ENCODE data around the gene TRPV6. TPM values are rescaled to one million over a fixed set of nuclear protein-coding genes. Genes with fewer than 3 reads are reported as not detected.

The TRPV6 gene
- total and polyA plus RNA-seq, 2 experiments from 2014 or later: 3.5 to 3.7 TPM

DNA sequence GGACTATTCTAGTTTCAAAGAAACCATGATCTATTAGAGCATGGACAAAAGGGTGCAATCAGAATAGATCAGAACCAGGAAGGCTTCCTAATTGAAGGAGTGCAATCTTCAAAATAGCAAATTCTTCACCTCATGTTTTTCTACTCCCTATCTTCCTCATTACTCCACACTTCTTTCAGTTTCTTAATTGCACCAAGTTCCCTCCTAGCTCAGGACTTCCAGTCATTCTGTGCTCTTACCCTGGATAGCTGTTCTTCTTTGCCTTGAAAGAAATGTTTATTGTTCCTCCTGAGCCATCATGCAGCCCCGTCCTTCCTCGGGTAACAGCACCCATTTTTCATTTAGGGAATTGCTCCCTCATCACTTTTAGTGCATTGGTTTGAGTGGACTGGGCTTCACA is 24.9 kb upstream of the TRPV6 start:
- no peak for DNase-seq (ENCODE audit: low spot score)
- no peak overlapping the region for H3K4me3 ChIP-seq
- no peaks in the 10 kb centered on the region for H3K9me2 ChIP-seq (replicated peaks; ENCODE audit: insufficient read depth)
- no peaks in the 10 kb centered on the region for H3K27me3 ChIP-seq
- H3K79me2 ChIP-seq: no peaks in the 10 kb centered on the region
- peaks cover 14% of the 10 kb centered on the region for H3K4me1 ChIP-seq (ENCODE audit: insufficient read depth)
- H3K36me3 ChIP-seq (replicated peaks; ENCODE audit: insufficient read depth, low read depth): no peaks in the 10 kb centered on the region
- no peaks in the 10 kb centered on the region for H3K9me3 ChIP-seq (ENCODE audit: low read depth)
- H2AFZ ChIP-seq: no peak overlapping the region
- 71% methylated on average over 2 of the region's 2 CpGs for WGBS (ENCODE audit: low lambda C conversion rate, missing lambda C conversion rate)
- TF ChIP-seq, protein P1, sequence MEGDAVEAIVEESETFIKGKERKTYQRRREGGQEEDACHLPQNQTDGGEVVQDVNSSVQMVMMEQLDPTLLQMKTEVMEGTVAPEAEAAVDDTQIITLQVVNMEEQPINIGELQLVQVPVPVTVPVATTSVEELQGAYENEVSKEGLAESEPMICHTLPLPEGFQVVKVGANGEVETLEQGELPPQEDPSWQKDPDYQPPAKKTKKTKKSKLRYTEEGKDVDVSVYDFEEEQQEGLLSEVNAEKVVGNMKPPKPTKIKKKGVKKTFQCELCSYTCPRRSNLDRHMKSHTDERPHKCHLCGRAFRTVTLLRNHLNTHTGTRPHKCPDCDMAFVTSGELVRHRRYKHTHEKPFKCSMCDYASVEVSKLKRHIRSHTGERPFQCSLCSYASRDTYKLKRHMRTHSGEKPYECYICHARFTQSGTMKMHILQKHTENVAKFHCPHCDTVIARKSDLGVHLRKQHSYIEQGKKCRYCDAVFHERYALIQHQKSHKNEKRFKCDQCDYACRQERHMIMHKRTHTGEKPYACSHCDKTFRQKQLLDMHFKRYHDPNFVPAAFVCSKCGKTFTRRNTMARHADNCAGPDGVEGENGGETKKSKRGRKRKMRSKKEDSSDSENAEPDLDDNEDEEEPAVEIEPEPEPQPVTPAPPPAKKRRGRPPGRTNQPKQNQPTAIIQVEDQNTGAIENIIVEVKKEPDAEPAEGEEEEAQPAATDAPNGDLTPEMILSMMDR (IDR thresholded peaks at IDR 0.05; ENCODE audit: poor library complexity): no peak
- TF ChIP-seq EZH2 (IDR thresholded peaks at IDR 0.05; ENCODE audit: borderline replicate concordance) (no peak), EZH2phosphoT487 (IDR thresholded peaks at IDR 0.05; ENCODE audit: low read depth, severe bottlenecking, unreplicated experiment) (no peak)
- no peak overlapping the region for H3K4me2 ChIP-seq
- H4K20me1 ChIP-seq (ENCODE audit: insufficient read depth, poor library complexity, severe bottlenecking): no peaks in the 10 kb centered on the region
- peak overlapping the region; percentile 74 for H3K27ac ChIP-seq

- Histone ChIP-seq H3K4me1 (ENCODE audit: insufficient read depth) (peaks cover 14% of the 10 kb centered on the region), H3K4me3 (no peak overlapping the region), H3K27me3 (no peaks in the 10 kb centered on the region), H3K9me3 (ENCODE audit: low read depth) (peaks cover 3% of the 10 kb centered on the region), H4K20me1 (ENCODE audit: insufficient read depth, poor library complexity, severe bottlenecking) (no peaks in the 10 kb centered on the region), H3K27ac (peak overlapping the region; percentile 84), H3K4me2 (no peak overlapping the region), H3K36me3 (replicated peaks; ENCODE audit: insufficient read depth, low read depth) (no peaks in the 10 kb centered on the region), H3K9me2 (replicated peaks; ENCODE audit: insufficient read depth) (no peaks in the 10 kb centered on the region), H2AFZ (no peak overlapping the region), H3K79me2 (no peaks in the 10 kb centered on the region)
- WGBS (ENCODE audit: low lambda C conversion rate, missing lambda C conversion rate): 58% methylated on average over 2 of the region's 2 CpGs
- TF ChIP-seq EZH2phosphoT487 (IDR thresholded peaks at IDR 0.05; ENCODE audit: low read depth, severe bottlenecking, unreplicated experiment): no peak
- TF ChIP-seq, protein P1 (IDR thresholded peaks at IDR 0.05; ENCODE audit: poor library complexity): no peak
- no peak for TF ChIP-seq EZH2 (IDR thresholded peaks at IDR 0.05; ENCODE audit: borderline replicate concordance)
- DNase-seq (ENCODE audit: low spot score): peak; percentile 51
These were observed 24.5 kb upstream of the TRPV6 start for GRCh38 chr7:142910031-142910433.

- Histone ChIP-seq H2AFZ (no peak overlapping the region), H3K9me2 (replicated peaks; ENCODE audit: insufficient read depth) (no peaks in the 10 kb centered on the region), H3K79me2 (no peaks in the 10 kb centered on the region), H4K20me1 (ENCODE audit: insufficient read depth, poor library complexity, severe bottlenecking) (no peaks in the 10 kb centered on the region), H3K4me3 (no peak overlapping the region), H3K9me3 (ENCODE audit: low read depth) (peaks cover 9% of the 10 kb centered on the region), H3K4me1 (ENCODE audit: insufficient read depth) (peaks cover 11% of the 10 kb centered on the region), H3K27me3 (no peaks in the 10 kb centered on the region), H3K36me3 (replicated peaks; ENCODE audit: insufficient read depth, low read depth) (no peaks in the 10 kb centered on the region), H3K27ac (peak overlapping the region; percentile 84), H3K4me2 (no peak overlapping the region)
- WGBS (ENCODE audit: low lambda C conversion rate, missing lambda C conversion rate): 84% methylated on average over 21 of the region's 21 CpGs
- TF ChIP-seq, protein P1 (IDR thresholded peaks at IDR 0.05; ENCODE audit: poor library complexity): peak; percentile 34
- no peak for TF ChIP-seq EZH2phosphoT487 (IDR thresholded peaks at IDR 0.05; ENCODE audit: low read depth, severe bottlenecking, unreplicated experiment)
- TF ChIP-seq EZH2 (IDR thresholded peaks at IDR 0.05; ENCODE audit: borderline replicate concordance): no peak
- DNase-seq (ENCODE audit: low spot score): peak; percentile 42
These were observed 23.7 kb upstream of the TRPV6 start for GRCh38 chr7:142908921-142909890.
